HCT116 (cell line): ENCODE measurements around the gene FGL2. TPM values are rescaled to one million over a fixed set of nuclear protein-coding genes. Genes with fewer than 3 reads are reported as not detected.

Source experiments
- ATAC-seq: fragments of 200-7000 bp; cut with Tn5 transposase; 2 replicates; pipeline ENCODE4 v1.9.1; 2020; ENCODE audit warnings: mild to moderate bottlenecking, moderate library complexity
- BruUV-seq: library from RNA; stranded (reverse); fragments of 400-500 nt; replicated peaks from 2 replicates; lab custom pipeline; 2021; lab: Mats Ljungman, UMichigan
- CTCF ChIA-PET: fragments of 300-600 bp; sonication (Branson Sonifier 250); formaldehyde crosslinking; loops from one replicate; lab custom pipeline; 2021; ENCODE audit warnings: antibody characterized with exemption; lab: Charles Lee
- POLR2A ChIA-PET: fragments of 300-600, 350-600 bp; sonication (Branson Sonifier 250); formaldehyde crosslinking; loops from one replicate; lab custom pipeline; 2021; ENCODE audit warnings: antibody characterized with exemption; lab: Charles Lee
- RAD21 ChIA-PET, 2 experiments: fragments of 300-600 bp; sonication (Branson Sonifier 250); formaldehyde crosslinking; loops; one replicate each; lab custom pipeline; 2023; ENCODE audit warnings: low total read pairs in 2 of 2; ENCODE audit not compliant: uncharacterized antibody in 2 of 2, unreplicated experiment in 2 of 2, low non-redundant PET in 1 of 2; lab: Charles Lee
- DNase-seq: peaks from one replicate; pipeline ENCODE4 v3.0.0-alpha.2; 2010; ENCODE audit warnings: low read depth, low spot score
- H2AFZ ChIP-seq: fragments of 200-600 bp; shearing (Covaris generic), sonication (generic); 2 replicates; pipeline ENCODE4 v1.6.1; 2017; ENCODE audit warnings: low read depth, mixed run types, mixed read lengths, antibody characterized with exemption, low read length; ENCODE audit not compliant: poor library complexity, severe bottlenecking
- H3K27ac ChIP-seq: 2 replicates; pipeline ENCODE4 v1.5.1; 2012; ENCODE audit warnings: low read depth, low read length
- H3K27me3 ChIP-seq: fragments of 200-600 bp; sonication (generic); 2 replicates; pipeline ENCODE4 v1.6.1; 2016; ENCODE audit warnings: mixed run types, low read length, mixed read lengths; ENCODE audit not compliant: insufficient read depth
- H3K36me3 ChIP-seq, 2 experiments: fragments of 200-500 bp in 1 of 2; fragments of 200-600 bp in 1 of 2; sonication (Bioruptor generic) in 1 of 2; sonication (generic) in 1 of 2; 2 replicates each; pipeline versions ENCODE4 v1.5.1 to v1.6.1; 2014 to 2016; ENCODE audit warnings: low read length in 2 of 2, inconsistent platforms in 1 of 2, mixed read lengths in 1 of 2, mixed run types in 1 of 2; ENCODE audit not compliant: insufficient read depth in 2 of 2, control insufficient read depth in 1 of 2
- H3K4me1 ChIP-seq, 2 experiments: fragments of 200-600 bp in 1 of 2; sonication (generic) in 1 of 2; 2 replicates each; pipeline versions ENCODE4 v1.5.1 to v1.6.1; 2012 to 2017; ENCODE audit warnings: low read length in 2 of 2, inconsistent platforms in 1 of 2, mild to moderate bottlenecking in 1 of 2, mixed read lengths in 1 of 2, mixed run types in 1 of 2, moderate library complexity in 1 of 2; ENCODE audit not compliant: insufficient read depth in 2 of 2, control insufficient read depth in 1 of 2
- H3K4me2 ChIP-seq: fragments of 200-600 bp; sonication (generic); 2 replicates; pipeline ENCODE4 v1.6.1; 2017; ENCODE audit warnings: mixed run types, low read length, mixed read lengths
- H3K4me3 ChIP-seq, 2 experiments: fragments of 200-600 bp in 1 of 2; sonication (generic) in 1 of 2; replicated peaks in 1 of 2; 2 replicates each; pipeline ENCODE4 v1.5.1; 2011 to 2016; ENCODE audit warnings: low read length in 2 of 2, control low read depth in 1 of 2, low read depth in 1 of 2, mild to moderate bottlenecking in 1 of 2, mixed read lengths in 1 of 2, mixed run types in 1 of 2
- H3K79me2 ChIP-seq: fragments of 200-600 bp; sonication (generic); 2 replicates; pipeline ENCODE4 v1.6.1; 2017; ENCODE audit warnings: mild to moderate bottlenecking, mixed run types, low read length, moderate library complexity, mixed read lengths; ENCODE audit not compliant: insufficient read depth
- H3K9ac ChIP-seq: fragments of 200-600 bp; sonication (generic); 2 replicates; pipeline ENCODE4 v1.6.1; 2016; ENCODE audit warnings: low read length, mixed read lengths
- H3K9me2 ChIP-seq: fragments of 200-600 bp; sonication (generic), shearing (Covaris generic); 2 replicates; pipeline ENCODE4 v1.6.1; 2017; ENCODE audit warnings: mixed run types, mild to moderate bottlenecking, moderate library complexity; ENCODE audit not compliant: insufficient read depth
- H3K9me3 ChIP-seq, 2 experiments: fragments of 200-500 bp in 1 of 2; fragments of 200-600 bp in 1 of 2; sonication (Bioruptor generic) in 1 of 2; sonication (generic) in 1 of 2; 2 replicates each; pipeline ENCODE4 v1.6.1; 2014 to 2017; ENCODE audit warnings: low read length in 2 of 2, mixed read lengths in 2 of 2, inconsistent platforms in 1 of 2, low read depth in 1 of 2, mild to moderate bottlenecking in 1 of 2, mixed run types in 1 of 2, moderate library complexity in 1 of 2; ENCODE audit not compliant: control insufficient read depth in 1 of 2, insufficient read depth in 1 of 2
- H4K20me1 ChIP-seq: fragments of 200-600 bp; sonication (generic), shearing (Covaris generic); 2 replicates; pipeline ENCODE4 v1.6.1; 2017; ENCODE audit warnings: mixed run types, mild to moderate bottlenecking, moderate library complexity; ENCODE audit not compliant: insufficient read depth
- CBX3 ChIP-seq: IDR thresholded peaks from 2 replicates; pipeline ENCODE4 v1.6.1; 2012; ENCODE audit warnings: low read depth
- ELF1 ChIP-seq: IDR thresholded peaks from 2 replicates; pipeline ENCODE4 v1.6.1; 2012; ENCODE audit warnings: low read depth, borderline replicate concordance
- EZH2 ChIP-seq: fragments of 200-600 bp; sonication (generic); IDR thresholded peaks from 2 replicates; pipeline ENCODE4 v1.6.1; 2017; ENCODE audit warnings: antibody characterized with exemption, mixed run types
- EZH2phosphoT487 ChIP-seq: fragments of 200-600 bp; IDR thresholded peaks from 2 replicates; pipeline ENCODE4 v1.6.1; 2018; ENCODE audit warnings: antibody characterized with exemption, borderline replicate concordance
- MAX ChIP-seq: IDR thresholded peaks from 2 replicates; pipeline ENCODE4 v1.6.1; 2012
- POLR2A ChIP-seq: IDR thresholded peaks from 2 replicates; pipeline ENCODE4 v1.7.0; 2011; ENCODE audit warnings: borderline replicate concordance; ENCODE audit not compliant: insufficient read depth, insufficient read length; ENCODE audit errors: extremely low read depth
- RAD21 ChIP-seq: IDR thresholded peaks from 2 replicates; pipeline ENCODE4 v1.6.1; 2012; ENCODE audit warnings: low read depth, mild to moderate bottlenecking
- SIN3A ChIP-seq: IDR thresholded peaks from 2 replicates; pipeline ENCODE4 v1.6.1; 2012; ENCODE audit warnings: low read depth
- SP1 ChIP-seq: IDR thresholded peaks from 2 replicates; pipeline ENCODE4 v1.6.1; 2012; ENCODE audit warnings: low read depth
- SRF ChIP-seq: IDR thresholded peaks from 2 replicates; pipeline ENCODE4 v1.6.1; 2012; ENCODE audit warnings: low read depth
- TCF7L2 ChIP-seq: IDR thresholded peaks from 2 replicates; pipeline ENCODE4 v1.7.0; 2011; ENCODE audit warnings: borderline replicate concordance, inconsistent platforms; ENCODE audit not compliant: insufficient read depth, insufficient read length; ENCODE audit errors: extremely low read depth
- YY1 ChIP-seq: IDR thresholded peaks from 2 replicates; pipeline ENCODE4 v1.6.1; 2011; ENCODE audit warnings: low read length, low read depth, moderate library complexity, mild to moderate bottlenecking; ENCODE audit not compliant: insufficient replicate concordance; ENCODE audit errors: extremely low read depth
- ZBTB33 ChIP-seq: IDR thresholded peaks from 2 replicates; pipeline ENCODE4 v1.6.1; 2011; ENCODE audit warnings: mild to moderate bottlenecking, low read length, moderate library complexity; ENCODE audit not compliant: insufficient replicate concordance; ENCODE audit errors: extremely low read depth
- ZFX ChIP-seq: fragments of 450-650 bp; IDR thresholded peaks from 2 replicates; pipeline ENCODE4 v1.6.1; 2017
- ZNF274 ChIP-seq: fragments of 200-500 bp; sonication (Bioruptor generic); IDR thresholded peaks from 2 replicates; pipeline ENCODE4 v1.6.1; 2014; ENCODE audit warnings: mild to moderate bottlenecking, low read depth, low read length, inconsistent platforms
- intact Hi-C: fragments of 100-400 bp; cut with micrococcal nuclease; formaldehyde crosslinking; loops from 2 replicates; pipeline ENCODE4 v1.10.0; 2022
- total RNA-seq: library from RNA; stranded (reverse); gene quantifications from one replicate; pipeline ENCODE4 v1.2.1, GENCODE V29; 2021; ENCODE audit not compliant: unreplicated experiment
- TF ChIP-seq, protein P1 (sequence below): IDR thresholded peaks from 2 replicates; pipeline ENCODE4 v1.6.1; 2012
- TF ChIP-seq, protein P2 (sequence below): IDR thresholded peaks from 2 replicates; pipeline ENCODE4 v1.6.1; 2012; ENCODE audit warnings: low read depth

Gene FGL2
- total RNA-seq, 1 experiment from 2014 or later = not detected

- no TSS peak for BruUV-seq
- Histone ChIP-seq H3K9me3 (no peaks in the 10 kb centered on the region), H3K36me3 (0 out of 4 replicates have a peak, but pooled peaks cover 0 to 2% of the 10 kb centered on the region in 2 experiments), H3K9me2 (no peaks in the 10 kb centered on the region), H3K9ac (no peak overlapping the region), H3K79me2 (no peaks in the 10 kb centered on the region), H4K20me1 (no peaks in the 10 kb centered on the region), H3K4me1 (no peaks in the 10 kb centered on the region), H3K27ac (no peak overlapping the region), H2AFZ (no peak overlapping the region), H3K4me2 (no peak overlapping the region), H3K27me3 (no peaks in the 10 kb centered on the region), H3K4me3 (no peak overlapping the region)
- RAD21 ChIA-PET = no interaction called here
- no peak for ATAC-seq
- DNase-seq = no peak
- CTCF ChIA-PET = no interaction called here
- TF ChIP-seq ELF1 (no peak), MAX (no peak), ZNF274 (no peak), ZFX (no peak), YY1 (no peak), CBX3 (no peak)
- intact Hi-C loops = no loop called here
- POLR2A ChIA-PET = no interaction called here
Measured at GRCh38 chr7:77242554-77242953, 42.9 kb upstream of the FGL2 start.

DNA sequence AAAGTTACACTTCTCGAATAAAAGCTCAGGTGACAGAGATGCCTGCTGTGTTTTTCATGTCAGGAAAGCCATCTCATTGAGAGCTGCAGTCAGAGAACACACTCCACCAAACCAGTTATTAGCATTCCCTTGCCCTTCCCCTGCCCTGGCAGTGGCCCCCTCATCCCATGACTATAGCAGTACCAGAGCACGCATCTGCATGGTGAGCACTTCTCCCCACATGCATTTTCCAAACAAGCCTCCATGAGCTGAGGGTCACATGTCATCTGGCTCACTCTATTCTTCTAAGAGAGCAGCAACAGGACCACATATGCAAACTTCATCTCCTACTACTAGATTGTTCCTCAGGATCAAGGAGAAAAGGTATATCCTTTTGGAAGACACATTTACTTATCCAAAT lies 42.4 kb upstream of the FGL2 start:
- H3K9ac ChIP-seq = no peak overlapping the region
- H3K27ac ChIP-seq = no peak overlapping the region
- no peaks in the 10 kb centered on the region for H4K20me1 ChIP-seq
- H3K4me2 ChIP-seq = no peak overlapping the region
- H3K27me3 ChIP-seq = no peaks in the 10 kb centered on the region
- intact Hi-C loops = no loop called here
- POLR2A ChIA-PET = no interaction called here
- no peaks in the 10 kb centered on the region for H3K4me1 ChIP-seq
- RAD21 ChIA-PET = no interaction called here
- H3K9me3 ChIP-seq = no peaks in the 10 kb centered on the region
- TF ChIP-seq ZBTB33 (no peak), EZH2phosphoT487 (no peak), SIN3A (no peak), TCF7L2 (no peak), SRF (no peak), POLR2A (no peak), ZNF274 (no peak), EZH2 (no peak), ELF1 (no peak), RAD21 (no peak), ZFX (no peak), SP1 (no peak)
- TF ChIP-seq, protein P1, sequence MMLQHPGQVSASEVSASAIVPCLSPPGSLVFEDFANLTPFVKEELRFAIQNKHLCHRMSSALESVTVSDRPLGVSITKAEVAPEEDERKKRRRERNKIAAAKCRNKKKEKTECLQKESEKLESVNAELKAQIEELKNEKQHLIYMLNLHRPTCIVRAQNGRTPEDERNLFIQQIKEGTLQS = no peak
- TF ChIP-seq, protein P2, sequence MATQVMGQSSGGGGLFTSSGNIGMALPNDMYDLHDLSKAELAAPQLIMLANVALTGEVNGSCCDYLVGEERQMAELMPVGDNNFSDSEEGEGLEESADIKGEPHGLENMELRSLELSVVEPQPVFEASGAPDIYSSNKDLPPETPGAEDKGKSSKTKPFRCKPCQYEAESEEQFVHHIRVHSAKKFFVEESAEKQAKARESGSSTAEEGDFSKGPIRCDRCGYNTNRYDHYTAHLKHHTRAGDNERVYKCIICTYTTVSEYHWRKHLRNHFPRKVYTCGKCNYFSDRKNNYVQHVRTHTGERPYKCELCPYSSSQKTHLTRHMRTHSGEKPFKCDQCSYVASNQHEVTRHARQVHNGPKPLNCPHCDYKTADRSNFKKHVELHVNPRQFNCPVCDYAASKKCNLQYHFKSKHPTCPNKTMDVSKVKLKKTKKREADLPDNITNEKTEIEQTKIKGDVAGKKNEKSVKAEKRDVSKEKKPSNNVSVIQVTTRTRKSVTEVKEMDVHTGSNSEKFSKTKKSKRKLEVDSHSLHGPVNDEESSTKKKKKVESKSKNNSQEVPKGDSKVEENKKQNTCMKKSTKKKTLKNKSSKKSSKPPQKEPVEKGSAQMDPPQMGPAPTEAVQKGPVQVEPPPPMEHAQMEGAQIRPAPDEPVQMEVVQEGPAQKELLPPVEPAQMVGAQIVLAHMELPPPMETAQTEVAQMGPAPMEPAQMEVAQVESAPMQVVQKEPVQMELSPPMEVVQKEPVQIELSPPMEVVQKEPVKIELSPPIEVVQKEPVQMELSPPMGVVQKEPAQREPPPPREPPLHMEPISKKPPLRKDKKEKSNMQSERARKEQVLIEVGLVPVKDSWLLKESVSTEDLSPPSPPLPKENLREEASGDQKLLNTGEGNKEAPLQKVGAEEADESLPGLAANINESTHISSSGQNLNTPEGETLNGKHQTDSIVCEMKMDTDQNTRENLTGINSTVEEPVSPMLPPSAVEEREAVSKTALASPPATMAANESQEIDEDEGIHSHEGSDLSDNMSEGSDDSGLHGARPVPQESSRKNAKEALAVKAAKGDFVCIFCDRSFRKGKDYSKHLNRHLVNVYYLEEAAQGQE = no peak
- TF ChIP-seq, all 23 proteins: peak for 0
- Histone ChIP-seq H3K79me2 (no peaks in the 10 kb centered on the region), H2AFZ (no peak overlapping the region), H3K4me3 (no peak overlapping the region), H3K9me2 (no peaks in the 10 kb centered on the region), H3K36me3 (0 out of 4 replicates have a peak, but pooled peaks cover 0 to 2% of the 10 kb centered on the region in 2 experiments)
- CTCF ChIA-PET = no interaction called here
- DNase-seq (no peak), ATAC-seq (no peak)
- no TSS peak for BruUV-seq
